Smooth muscle cell (in vitro differentiated cells): ENCODE data around the gene ME1. TPM values are rescaled to one million over a fixed set of nuclear protein-coding genes. Genes with fewer than 3 reads are reported as not detected.
A peak's percentile ranks its signal among the peaks of the same experiment; 100 is the strongest.

Experiments
- DNase-seq: peaks from one replicate; lab custom pipeline; 2025; ENCODE audit not compliant: unreplicated experiment; lab: John Stamatoyannopoulos, UW
- H2AFZ ChIP-seq: fragments of 200-600 bp; sonication (generic); 2 replicates; pipeline ENCODE4 v1.6.0; 2016; ENCODE audit warnings: antibody characterized with exemption, low read depth, mild to moderate bottlenecking
- H3F3A ChIP-seq: fragments of 200-600 bp; sonication (generic); 2 replicates; pipeline ENCODE4 v1.6.0; 2017; ENCODE audit warnings: antibody characterized with exemption, low read depth
- H3K27ac ChIP-seq: fragments of 200-600 bp; sonication (generic); 2 replicates; pipeline ENCODE4 v1.5.1; 2016; ENCODE audit warnings: low read depth, mild to moderate bottlenecking
- H3K27me3 ChIP-seq: fragments of 200-600 bp; sonication (generic); 2 replicates; pipeline ENCODE4 v1.6.1; 2016; ENCODE audit warnings: low read depth, mild to moderate bottlenecking
- H3K36me3 ChIP-seq: fragments of 200-600 bp; sonication (generic); 2 replicates; pipeline ENCODE4 v1.5.1; 2016; ENCODE audit warnings: low read depth
- H3K4me1 ChIP-seq: fragments of 200-600 bp; sonication (generic); 2 replicates; pipeline ENCODE4 v1.5.1; 2016; ENCODE audit warnings: low read depth
- H3K4me2 ChIP-seq: fragments of 200-600 bp; sonication (generic); 2 replicates; pipeline ENCODE4 v1.6.0; 2016; ENCODE audit warnings: mild to moderate bottlenecking
- H3K4me3 ChIP-seq: fragments of 200-600 bp; sonication (generic); 2 replicates; pipeline ENCODE4 v1.5.1; 2016; ENCODE audit warnings: mild to moderate bottlenecking
- H3K79me2 ChIP-seq: fragments of 200-600 bp; sonication (generic); 2 replicates; pipeline ENCODE4 v1.6.0; 2016; ENCODE audit warnings: low read depth, mild to moderate bottlenecking
- H3K9ac ChIP-seq: fragments of 200-600 bp; sonication (generic); 2 replicates; pipeline ENCODE4 v1.6.0; 2016; ENCODE audit warnings: low read depth
- H3K9me3 ChIP-seq: fragments of 200-600 bp; sonication (generic); replicated peaks from 2 replicates; pipeline ENCODE4 v1.5.1; 2016; ENCODE audit warnings: low read depth
- H4K20me1 ChIP-seq: fragments of 200-600 bp; sonication (generic); 2 replicates; pipeline ENCODE4 v1.6.0; 2016; ENCODE audit warnings: low read depth
- WGBS: methylation state at CpG from one replicate; pipeline ENCODE4 v1.1.7; 2016; ENCODE audit warnings: low lambda C conversion rate; 5-methylcytosine and 5-hydroxymethylcytosine counted together
- polyA plus RNA-seq: library from polyadenylated mRNA; unstranded; fragments of >200 nt; fragmentation: Nextera tagmentation; extraction: Ambion mirVana; gene quantifications from 2 replicates; pipeline ENCODE4 v1.2.1, GENCODE V29; 2016
- total RNA-seq: library from RNA; depleted of rRNA; stranded (reverse); fragments of >200 nt; gene quantifications from 2 replicates; pipeline ENCODE4 v1.2.3, GENCODE V29; 2014
- TF ChIP-seq, protein P1 (sequence below): fragments of 200-600 bp; sonication (generic); IDR thresholded peaks from 2 replicates; pipeline ENCODE4 v1.5.1; 2017; ENCODE audit warnings: borderline replicate concordance, mild to moderate bottlenecking, antibody characterized with exemption; ENCODE audit not compliant: insufficient read depth, poor library complexity, severe bottlenecking

The ME1 gene
- total and polyA plus RNA-seq, 2 experiments from 2014 or later, result 32.0 to 32.4 TPM

DNA sequence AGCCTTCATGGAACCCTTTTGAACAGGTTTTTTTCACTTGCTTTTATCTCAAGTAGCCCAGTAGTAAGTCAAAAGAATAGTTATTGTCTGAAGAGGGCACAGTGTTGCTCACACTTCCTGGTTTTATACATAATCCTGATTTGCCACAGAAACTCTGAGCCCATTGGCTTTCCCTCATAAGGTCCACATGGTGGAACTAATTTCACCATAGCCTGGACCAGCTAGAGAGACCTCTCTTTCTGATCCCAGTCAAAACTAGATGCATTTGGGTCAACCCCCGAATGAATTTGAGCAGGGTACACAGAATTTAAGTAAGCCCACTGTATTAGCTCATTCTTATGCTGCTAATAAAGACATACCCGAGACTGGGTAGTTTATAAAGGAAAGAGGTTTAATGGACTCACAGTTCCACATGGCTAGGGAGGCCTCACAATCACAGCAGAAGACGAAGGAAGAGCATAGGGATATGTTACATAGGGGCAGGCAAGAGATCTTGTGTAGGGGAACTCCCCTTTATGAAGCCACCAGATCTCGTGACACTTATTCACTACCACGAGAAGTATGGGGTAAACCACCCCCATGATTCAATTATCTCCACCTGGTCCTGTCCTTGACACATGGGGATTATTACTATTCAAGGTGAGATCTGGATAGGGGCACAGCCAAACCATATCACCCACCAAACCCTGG is 231.5 kb downstream of the ME1 start:
- peak overlapping the region; percentile 48 for H3K27ac ChIP-seq

DNA sequence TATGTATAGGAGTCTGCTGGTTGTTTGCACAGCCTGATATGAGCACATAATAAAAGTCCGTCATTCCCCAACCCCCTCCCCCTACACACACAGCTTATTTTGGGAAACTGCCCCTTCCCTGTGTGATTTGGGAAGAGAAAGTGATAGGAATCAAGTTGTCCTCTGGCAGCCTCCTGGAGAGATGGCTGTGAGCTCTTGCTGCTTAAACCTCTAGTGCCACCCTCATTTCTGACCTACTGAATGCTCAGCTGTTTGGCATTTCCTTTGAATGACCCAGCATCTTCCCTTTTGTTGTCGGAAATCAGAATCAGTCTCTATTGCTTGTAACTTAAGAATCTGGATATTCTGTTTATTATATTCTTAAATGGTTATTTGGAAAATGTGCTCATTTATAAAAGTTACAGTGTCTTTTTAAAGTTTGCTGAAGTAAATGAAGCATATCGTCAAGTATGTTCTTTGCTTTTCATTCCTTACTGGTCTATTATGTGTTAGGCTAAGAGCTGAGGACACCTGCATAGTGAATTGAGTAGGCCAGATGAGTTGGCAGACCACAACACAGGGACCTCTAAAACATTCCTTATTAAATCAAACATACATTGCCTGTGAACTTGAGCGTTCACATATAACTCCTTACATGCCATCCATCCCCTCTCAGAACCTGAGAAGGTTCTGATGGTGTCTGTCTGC is 232.2 kb downstream of the ME1 start:
- 90% methylated on average over 4 of the region's 4 CpGs for WGBS
- no peak overlapping the region for H3K4me3 ChIP-seq
- H3K36me3 ChIP-seq, result no peaks in the 10 kb centered on the region
- H3K4me2 ChIP-seq, result no peak overlapping the region
- TF ChIP-seq, protein P1, sequence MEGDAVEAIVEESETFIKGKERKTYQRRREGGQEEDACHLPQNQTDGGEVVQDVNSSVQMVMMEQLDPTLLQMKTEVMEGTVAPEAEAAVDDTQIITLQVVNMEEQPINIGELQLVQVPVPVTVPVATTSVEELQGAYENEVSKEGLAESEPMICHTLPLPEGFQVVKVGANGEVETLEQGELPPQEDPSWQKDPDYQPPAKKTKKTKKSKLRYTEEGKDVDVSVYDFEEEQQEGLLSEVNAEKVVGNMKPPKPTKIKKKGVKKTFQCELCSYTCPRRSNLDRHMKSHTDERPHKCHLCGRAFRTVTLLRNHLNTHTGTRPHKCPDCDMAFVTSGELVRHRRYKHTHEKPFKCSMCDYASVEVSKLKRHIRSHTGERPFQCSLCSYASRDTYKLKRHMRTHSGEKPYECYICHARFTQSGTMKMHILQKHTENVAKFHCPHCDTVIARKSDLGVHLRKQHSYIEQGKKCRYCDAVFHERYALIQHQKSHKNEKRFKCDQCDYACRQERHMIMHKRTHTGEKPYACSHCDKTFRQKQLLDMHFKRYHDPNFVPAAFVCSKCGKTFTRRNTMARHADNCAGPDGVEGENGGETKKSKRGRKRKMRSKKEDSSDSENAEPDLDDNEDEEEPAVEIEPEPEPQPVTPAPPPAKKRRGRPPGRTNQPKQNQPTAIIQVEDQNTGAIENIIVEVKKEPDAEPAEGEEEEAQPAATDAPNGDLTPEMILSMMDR, result no peak
- no peaks in the 10 kb centered on the region for H3K9me3 ChIP-seq
- no peaks in the 10 kb centered on the region for H3K4me1 ChIP-seq
- H3K27me3 ChIP-seq, result no peaks in the 10 kb centered on the region
- H3K9ac ChIP-seq, result no peak overlapping the region
- no peak overlapping the region for H2AFZ ChIP-seq
- H3K27ac ChIP-seq, result no peak overlapping the region
- no peaks in the 10 kb centered on the region for H3K79me2 ChIP-seq
- DNase-seq, result no peak
- H4K20me1 ChIP-seq, result peaks cover 16% of the 10 kb centered on the region
- peaks cover 8% of the 10 kb centered on the region for H3F3A ChIP-seq

More for the DNA sequence above, 231.5 kb downstream of the ME1 start:
- DNase-seq, result no peak
- TF ChIP-seq, protein P1, result no peak
- Histone ChIP-seq H3K4me3 (no peak overlapping the region), H3K36me3 (no peaks in the 10 kb centered on the region), H3K9ac (no peak overlapping the region), H3K79me2 (no peaks in the 10 kb centered on the region), H2AFZ (no peak overlapping the region), H3K9me3 (no peaks in the 10 kb centered on the region), H4K20me1 (peaks cover 11% of the 10 kb centered on the region), H3K27me3 (no peaks in the 10 kb centered on the region), H3K4me2 (no peak overlapping the region), H3K4me1 (no peaks in the 10 kb centered on the region), H3F3A (peaks cover 8% of the 10 kb centered on the region)
- WGBS, result 94% methylated on average over 5 of the region's 5 CpGs

DNA sequence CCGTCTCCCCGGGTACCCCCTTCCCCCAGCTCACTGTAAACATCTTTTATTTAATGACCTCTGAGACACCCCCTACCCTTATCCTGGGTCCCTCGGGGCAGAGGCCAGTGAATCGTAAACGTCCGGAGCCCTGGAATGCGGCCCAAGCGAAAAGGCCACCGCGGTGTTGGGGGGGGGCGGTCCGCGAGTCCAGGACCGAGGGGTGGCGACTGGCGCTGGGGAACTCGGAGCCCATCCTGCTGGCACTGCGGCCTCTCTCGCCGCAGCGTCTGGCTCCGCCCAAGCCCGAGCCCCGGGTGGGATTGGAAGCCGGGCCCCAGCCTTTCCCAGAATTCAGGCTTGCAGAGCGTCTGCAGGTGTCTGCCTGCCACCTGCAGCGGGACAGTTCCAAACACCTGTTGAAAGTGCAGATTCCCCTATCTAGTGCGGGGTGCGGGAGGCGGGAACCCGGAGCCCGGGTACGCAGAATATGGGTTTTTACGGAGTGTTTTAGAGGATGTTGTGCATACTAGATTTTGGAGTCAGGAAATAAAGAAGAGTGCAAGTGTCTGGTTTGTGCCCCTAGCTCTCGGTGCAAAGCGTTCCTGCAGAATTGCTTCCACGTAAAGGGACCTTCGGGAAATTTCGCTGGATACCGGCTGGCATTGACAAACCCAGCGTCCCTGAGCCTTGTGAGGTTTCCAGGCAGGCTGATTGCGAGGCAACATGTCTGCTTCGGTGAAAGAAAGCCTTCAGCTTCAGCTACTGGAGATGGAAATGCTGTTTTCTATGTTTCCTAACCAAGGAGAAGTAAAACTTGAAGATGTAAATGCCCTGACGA is 236.9 kb downstream of the ME1 start:
- peaks cover 5% of the 10 kb centered on the region for H3K4me1 ChIP-seq
- no peak for DNase-seq
- peak overlapping the region; percentile 98 for H3K9ac ChIP-seq
- no peaks in the 10 kb centered on the region for H3K36me3 ChIP-seq
- peak overlapping the region; percentile 72 for H2AFZ ChIP-seq
- H3K79me2 ChIP-seq, result peaks cover 43% of the 10 kb centered on the region
- H3K27me3 ChIP-seq, result no peaks in the 10 kb centered on the region
- H3K4me2 ChIP-seq, result peak overlapping the region; percentile 98
- H3K4me3 ChIP-seq, result peak overlapping the region; percentile 90
- H3K9me3 ChIP-seq, result no peaks in the 10 kb centered on the region
- TF ChIP-seq, protein P1, result no peak
- WGBS, result 4% methylated on average over 44 of the region's 44 CpGs
- peaks cover 3% of the 10 kb centered on the region for H3F3A ChIP-seq
- peaks cover 54% of the 10 kb centered on the region for H4K20me1 ChIP-seq
- peak overlapping the region; percentile 91 for H3K27ac ChIP-seq
